Measurements from ENCODE around the gene ALK.

Gene ALK

DNA sequence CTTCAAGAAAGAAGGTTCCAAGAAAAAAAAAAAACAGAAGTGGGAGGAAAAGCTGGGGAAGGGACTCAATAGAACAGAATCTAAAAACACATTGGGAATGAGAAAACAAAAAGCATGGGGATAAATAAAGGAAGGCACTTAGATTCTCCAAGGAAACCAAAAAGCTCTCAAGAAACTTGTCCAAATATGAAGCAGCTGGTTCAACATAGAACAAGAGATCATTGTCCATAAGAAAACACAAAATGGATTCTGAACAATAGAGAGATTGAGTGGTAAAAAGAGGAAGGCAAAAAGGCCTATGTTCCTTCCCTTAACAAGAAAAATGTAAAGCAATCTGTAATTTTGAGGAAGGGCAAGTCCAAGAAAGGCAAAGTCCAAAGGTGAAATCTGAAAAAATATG lies 32.9 kb upstream of the ALK start:
- Histone ChIP-seq H3K79me1 (ENCODE audit: low read depth, low read length) (no peaks in the 10 kb centered on the region), H2AK5ac (ENCODE audit: low read depth, low read length) (no peak overlapping the region), H2BK12ac (ENCODE audit: low read length) (no peak overlapping the region), H3K4me1 (ENCODE audit: control insufficient read depth in 2 of 2, insufficient read depth in 1 of 2, low read depth in 1 of 2, low read length in 2 of 2) (peaks cover 0 to 3% of the 10 kb centered on the region in 2 donors), H3K9me3 (replicated peaks in 1 of 2; ENCODE audit: control insufficient read depth in 2 of 2, insufficient read depth in 1 of 2, low read depth in 1 of 2, low read length in 2 of 2) (no peaks in the 10 kb centered on the region), H2BK120ac (ENCODE audit: low read depth, low read length) (no peak overlapping the region), H4K91ac (ENCODE audit: low read depth, low read length, poor library complexity) (no peak overlapping the region), H3K27me3 (ENCODE audit: control insufficient read depth in 3 of 3, insufficient read depth in 3 of 3, low read depth in 1 of 3, low read length in 3 of 3) (peaks cover 0 to 14% (median 0%) of the 10 kb centered on the region in 3 experiments), H3K27ac (replicated peaks; ENCODE audit: low read length) (no peak overlapping the region), H4K8ac (ENCODE audit: low read depth, low read length) (no peak overlapping the region), H3K18ac (ENCODE audit: low read length) (no peak overlapping the region), H2BK5ac (ENCODE audit: low read length) (no peak overlapping the region), H3K4me3 (ENCODE audit: low read length in 2 of 2) (no peak overlapping the region), H3K4me2 (ENCODE audit: insufficient read depth, low read length, poor library complexity, severe bottlenecking) (no peak overlapping the region), H3K4ac (ENCODE audit: low read length) (no peak overlapping the region), H2BK15ac (ENCODE audit: low read length) (no peak overlapping the region), H3K23ac (ENCODE audit: low read depth, low read length, poor library complexity) (no peak overlapping the region), H3K14ac (ENCODE audit: low read length) (no peak overlapping the region), H3K9ac (ENCODE audit: low read depth, low read length, poor library complexity) (no peak overlapping the region), H3K36me3 (replicated peaks in 1 of 2; ENCODE audit: control insufficient read depth in 2 of 2, insufficient read depth in 2 of 2, low read length in 2 of 2) (no peaks in the 10 kb centered on the region), H2AFZ (ENCODE audit: low read length) (no peak overlapping the region)
- no peak for DNase-seq (ENCODE audit: low spot score)

- no peaks in the 10 kb centered on the region for H3K36me3 ChIP-seq (replicated peaks in 1 of 2; ENCODE audit: control insufficient read depth in 2 of 2, insufficient read depth in 2 of 2, low read length in 2 of 2)
- H3K14ac ChIP-seq (ENCODE audit: low read length): no peak overlapping the region
- no peak overlapping the region for H3K4me2 ChIP-seq (ENCODE audit: insufficient read depth, low read length, poor library complexity, severe bottlenecking)
Measured at GRCh38 chr2:29952973-29953372, 31.6 kb upstream of the ALK start.

GRCh38 chr2:29951576-29951975 lies 30.2 kb upstream of the ALK start:
- WGBS, 2 donors (ENCODE audit: extremely low coverage in 2 of 2, insufficient read length in 2 of 2, insufficient replicate concordance in 1 of 2): no CpG with 5 or more reads among the region's 1 CpG
- Histone ChIP-seq H3K4me1 (ENCODE audit: control insufficient read depth in 2 of 2, insufficient read depth in 1 of 2, low read depth in 1 of 2, low read length in 2 of 2) (peaks cover 0 to 3% of the 10 kb centered on the region in 2 donors), H2AK5ac (ENCODE audit: low read depth, low read length) (no peak overlapping the region), H3K4me2 (ENCODE audit: insufficient read depth, low read length, poor library complexity, severe bottlenecking) (no peak overlapping the region), H3K4ac (ENCODE audit: low read length) (no peak overlapping the region), H3K14ac (ENCODE audit: low read length) (no peak overlapping the region), H3K4me3 (ENCODE audit: low read length in 2 of 2) (no peak overlapping the region), H3K9me3 (replicated peaks in 1 of 2; ENCODE audit: control insufficient read depth in 2 of 2, insufficient read depth in 1 of 2, low read depth in 1 of 2, low read length in 2 of 2) (no peaks in the 10 kb centered on the region), H3K23ac (ENCODE audit: low read depth, low read length, poor library complexity) (no peak overlapping the region), H2BK12ac (ENCODE audit: low read length) (no peak overlapping the region), H3K9ac (ENCODE audit: low read depth, low read length, poor library complexity) (no peak overlapping the region), H2AFZ (ENCODE audit: low read length) (no peak overlapping the region), H4K91ac (ENCODE audit: low read depth, low read length, poor library complexity) (no peak overlapping the region), H3K36me3 (replicated peaks in 1 of 2; ENCODE audit: control insufficient read depth in 2 of 2, insufficient read depth in 2 of 2, low read length in 2 of 2) (no peaks in the 10 kb centered on the region), H3K18ac (ENCODE audit: low read length) (no peak overlapping the region), H4K8ac (ENCODE audit: low read depth, low read length) (no peak overlapping the region), H3K27ac (replicated peaks; ENCODE audit: low read length) (no peak overlapping the region), H2BK120ac (ENCODE audit: low read depth, low read length) (no peak overlapping the region), H2BK15ac (ENCODE audit: low read length) (no peak overlapping the region), H2BK5ac (ENCODE audit: low read length) (no peak overlapping the region), H3K27me3 (ENCODE audit: control insufficient read depth in 3 of 3, insufficient read depth in 3 of 3, low read depth in 1 of 3, low read length in 3 of 3) (peaks cover 0 to 26% (median 0%) of the 10 kb centered on the region in 3 experiments), H3K79me1 (ENCODE audit: low read depth, low read length) (no peaks in the 10 kb centered on the region)
- DNase-seq (ENCODE audit: low spot score): no peak

More at GRCh38 chr2:29952973-29953372, 31.6 kb upstream of the ALK start:
- Histone ChIP-seq H3K4me1 (ENCODE audit: control insufficient read depth in 2 of 2, insufficient read depth in 1 of 2, low read depth in 1 of 2, low read length in 2 of 2) (peaks cover 0 to 3% of the 10 kb centered on the region in 2 donors), H3K18ac (ENCODE audit: low read length) (no peak overlapping the region), H4K8ac (ENCODE audit: low read depth, low read length) (no peak overlapping the region), H4K91ac (ENCODE audit: low read depth, low read length, poor library complexity) (no peak overlapping the region), H3K9me3 (replicated peaks in 1 of 2; ENCODE audit: control insufficient read depth in 2 of 2, insufficient read depth in 1 of 2, low read depth in 1 of 2, low read length in 2 of 2) (no peaks in the 10 kb centered on the region), H3K4ac (ENCODE audit: low read length) (no peak overlapping the region), H3K4me3 (ENCODE audit: low read length in 2 of 2) (no peak overlapping the region), H2BK12ac (ENCODE audit: low read length) (no peak overlapping the region), H3K23ac (ENCODE audit: low read depth, low read length, poor library complexity) (no peak overlapping the region), H3K79me1 (ENCODE audit: low read depth, low read length) (no peaks in the 10 kb centered on the region), H3K27ac (replicated peaks; ENCODE audit: low read length) (no peak overlapping the region), H3K27me3 (ENCODE audit: control insufficient read depth in 3 of 3, insufficient read depth in 3 of 3, low read depth in 1 of 3, low read length in 3 of 3) (peaks cover 0 to 18% (median 0%) of the 10 kb centered on the region in 3 experiments), H2BK120ac (ENCODE audit: low read depth, low read length) (no peak overlapping the region), H3K9ac (ENCODE audit: low read depth, low read length, poor library complexity) (no peak overlapping the region), H2AFZ (ENCODE audit: low read length) (no peak overlapping the region), H2BK15ac (ENCODE audit: low read length) (no peak overlapping the region), H2BK5ac (ENCODE audit: low read length) (no peak overlapping the region), H2AK5ac (ENCODE audit: low read depth, low read length) (no peak overlapping the region)
- DNase-seq (ENCODE audit: low spot score): no peak

DNA sequence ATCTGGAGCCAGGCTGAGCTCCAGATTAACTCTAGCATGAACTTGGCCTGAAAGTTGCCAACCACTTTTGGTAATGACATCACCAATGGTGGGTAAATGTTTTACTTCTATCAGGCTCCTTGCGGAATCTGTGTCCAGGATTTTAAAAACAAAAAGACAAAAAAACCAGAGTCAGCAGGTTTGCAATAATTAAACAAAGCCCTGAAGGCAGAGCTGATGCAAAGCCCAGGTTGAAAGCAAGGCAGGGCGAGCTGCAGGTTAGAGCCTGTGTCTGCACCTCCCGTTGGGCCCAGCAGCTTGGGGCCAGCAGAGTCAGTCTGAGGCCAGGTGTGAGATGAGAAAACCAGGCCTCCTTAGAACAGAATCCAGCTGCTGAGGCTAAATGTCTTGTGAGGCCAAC lies 29.1 kb upstream of the ALK start:
- Histone ChIP-seq H4K91ac (ENCODE audit: low read depth, low read length, poor library complexity) (no peak overlapping the region), H3K4me1 (ENCODE audit: control insufficient read depth in 2 of 2, insufficient read depth in 1 of 2, low read depth in 1 of 2, low read length in 2 of 2) (peaks cover 0 to 3% of the 10 kb centered on the region in 2 donors), H4K8ac (ENCODE audit: low read depth, low read length) (no peak overlapping the region), H3K79me1 (ENCODE audit: low read depth, low read length) (no peaks in the 10 kb centered on the region), H3K9me3 (replicated peaks in 1 of 2; ENCODE audit: control insufficient read depth in 2 of 2, insufficient read depth in 1 of 2, low read depth in 1 of 2, low read length in 2 of 2) (no peaks in the 10 kb centered on the region), H3K36me3 (replicated peaks in 1 of 2; ENCODE audit: control insufficient read depth in 2 of 2, insufficient read depth in 2 of 2, low read length in 2 of 2) (no peaks in the 10 kb centered on the region), H2BK15ac (ENCODE audit: low read length) (no peak overlapping the region), H2AK5ac (ENCODE audit: low read depth, low read length) (no peak overlapping the region), H3K14ac (ENCODE audit: low read length) (no peak overlapping the region), H2AFZ (ENCODE audit: low read length) (no peak overlapping the region), H3K23ac (ENCODE audit: low read depth, low read length, poor library complexity) (no peak overlapping the region), H2BK5ac (ENCODE audit: low read length) (no peak overlapping the region), H3K4me3 (ENCODE audit: low read length in 2 of 2) (no peak overlapping the region), H3K4ac (ENCODE audit: low read length) (no peak overlapping the region), H3K27ac (replicated peaks; ENCODE audit: low read length) (no peak overlapping the region), H3K27me3 (ENCODE audit: control insufficient read depth in 3 of 3, insufficient read depth in 3 of 3, low read depth in 1 of 3, low read length in 3 of 3) (peaks cover 0 to 26% (median 0%) of the 10 kb centered on the region in 3 experiments), H2BK12ac (ENCODE audit: low read length) (no peak overlapping the region), H3K18ac (ENCODE audit: low read length) (no peak overlapping the region), H3K4me2 (ENCODE audit: insufficient read depth, low read length, poor library complexity, severe bottlenecking) (no peak overlapping the region), H3K9ac (ENCODE audit: low read depth, low read length, poor library complexity) (no peak overlapping the region), H2BK120ac (ENCODE audit: low read depth, low read length) (no peak overlapping the region)
- no CpG with 5 or more reads among the region's 3 CpGs for WGBS, 2 donors (ENCODE audit: extremely low coverage in 2 of 2, insufficient read length in 2 of 2, insufficient replicate concordance in 1 of 2)
- DNase-seq (ENCODE audit: low spot score): no peak

Data from neuronal stem cell (in vitro differentiated cells).